Stimulated activated naive B cell treated with anti-CD40 and anti-IgM and Interleukin-4, amounts not matched to agents 10 μg/mL and 1 μg/mL and 100 μg/mL, for 72 hours (primary cell): ENCODE results near the gene KNDC1.
"Not testable (repeated sequence)": the region's sequence is repeated elsewhere in the genome, so short reads cannot be mapped to it uniquely, and the experiment has no call there.

Experiments
- ATAC-seq, 2 donors: fragments of 150-1000 bp; cut with Tn5 transposase; replicated peaks; 2 replicates each; pipeline ENCODE4 v1.10.0; 2021; ENCODE audit warnings: moderate library complexity in 1 of 2
- DNase-seq: peaks from one replicate; pipeline ENCODE4 v3.0.0; 2021
- H3K27ac Mint-ChIP-seq: one replicate; pipeline ENCODE4 v1.8.0; 2022; ENCODE audit warnings: mild to moderate bottlenecking, mixed read lengths
- H3K27me3 Mint-ChIP-seq, 2 donors: one replicate each; pipeline ENCODE4 v1.8.0; 2022; ENCODE audit warnings: mixed read lengths in 2 of 2
- H3K36me3 Mint-ChIP-seq, 2 donors: one replicate each; pipeline ENCODE4 v1.8.0; 2022; ENCODE audit warnings: mixed read lengths in 2 of 2, mild to moderate bottlenecking in 1 of 2
- H3K4me1 Mint-ChIP-seq, 2 donors: one replicate each; pipeline ENCODE4 v1.8.0; 2022; ENCODE audit warnings: mixed read lengths in 2 of 2, mild to moderate bottlenecking in 1 of 2
- H3K4me3 Mint-ChIP-seq, 2 donors: one replicate each; pipeline ENCODE4 v1.8.0; 2022; ENCODE audit warnings: mild to moderate bottlenecking in 2 of 2, mixed read lengths in 2 of 2, moderate library complexity in 1 of 2
- H3K9me3 Mint-ChIP-seq, 2 donors: one replicate each; pipeline ENCODE4 v1.8.0; 2022; ENCODE audit warnings: mixed read lengths in 2 of 2, mild to moderate bottlenecking in 1 of 2

Gene KNDC1

DNA sequence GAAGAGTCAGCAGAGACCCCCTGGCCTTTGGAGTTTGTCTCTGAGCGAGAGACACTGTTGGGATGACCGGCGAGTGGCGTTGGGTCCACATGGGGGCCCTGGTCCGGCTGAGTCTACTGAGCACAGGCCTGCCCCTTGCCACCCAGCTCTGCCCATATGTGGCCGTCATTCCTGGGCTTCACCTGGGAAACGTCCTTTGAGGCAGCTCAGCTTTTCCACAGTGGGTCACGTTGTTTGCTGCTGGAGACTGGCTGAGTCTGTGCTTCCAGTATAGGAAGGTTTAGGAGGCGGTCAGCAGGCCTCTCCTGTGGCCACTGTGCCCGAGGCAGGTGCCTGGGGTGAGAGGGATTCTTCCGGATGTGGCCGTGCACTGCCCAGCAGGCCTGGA lies 99.6 kb downstream of the KNDC1 start:
- DNase-seq, result no peak

DNA sequence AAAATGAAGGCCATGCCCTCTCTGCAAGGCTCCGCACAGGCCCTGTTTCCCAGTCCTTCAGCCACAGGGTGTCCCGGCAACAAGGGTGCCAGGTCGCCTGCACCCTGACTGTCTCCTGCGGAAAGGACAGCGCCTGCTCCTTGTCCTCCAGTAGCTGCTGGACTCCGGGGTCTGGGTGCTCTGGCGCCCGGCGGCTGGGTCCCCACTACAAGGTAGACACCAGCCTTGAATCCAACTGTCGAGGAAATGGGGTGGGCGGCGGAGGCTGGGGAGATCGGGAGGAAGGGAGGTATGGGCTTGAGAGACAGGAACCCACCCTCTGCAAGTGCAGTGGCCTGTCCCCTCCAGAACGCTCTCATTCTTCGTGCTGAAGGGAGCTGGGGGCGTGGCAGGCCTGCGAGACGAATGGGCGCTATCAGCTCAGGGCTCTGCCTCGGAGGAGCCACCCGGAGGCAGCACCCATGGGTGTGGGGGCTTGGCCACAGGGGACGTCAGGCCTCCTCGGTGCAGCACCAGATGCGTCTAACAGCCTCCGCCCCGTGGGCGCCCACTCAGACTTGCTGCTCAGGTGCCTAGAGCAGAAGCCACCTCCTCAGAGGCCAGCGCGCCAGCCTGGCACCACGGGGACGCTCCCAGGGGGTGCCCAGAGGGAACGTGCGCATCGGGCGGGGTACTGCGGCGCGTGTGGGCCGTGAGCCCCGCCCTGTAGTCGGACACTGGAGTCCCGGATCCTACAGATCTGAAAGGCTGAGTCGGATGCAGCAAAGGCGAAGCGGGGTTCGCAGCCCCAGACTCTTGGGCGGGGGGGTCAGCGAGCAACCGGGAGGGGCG lies 101.1 kb downstream of the KNDC1 start:
- Mint-ChIP-seq H3K27ac (peak overlapping the region; percentile 97), H3K4me1 (peaks cover 46 to 70% of the 10 kb centered on the region in 2 donors), H3K36me3 (peaks cover 6 to 13% of the 10 kb centered on the region in 2 donors), H3K4me3 (peak overlapping the region; percentile 88 to 91), H3K9me3 (no peaks in the 10 kb centered on the region), H3K27me3 (no peaks in the 10 kb centered on the region)
- ATAC-seq, result peak; percentile 78 to 80
- DNase-seq, result peak; percentile 86

More for the DNA sequence above, 99.6 kb downstream of the KNDC1 start:
- Mint-ChIP-seq H3K4me1 (peaks cover 40 to 61% of the 10 kb centered on the region in 2 donors), H3K27ac (no peak overlapping the region), H3K27me3 (no peaks in the 10 kb centered on the region), H3K9me3 (no peaks in the 10 kb centered on the region), H3K36me3 (peaks cover 3 to 4% of the 10 kb centered on the region in 2 donors), H3K4me3 (peak overlapping the region in 1 of 2 donors; percentile 8)
- no peak for ATAC-seq

GRCh38 chr10:133261726-133262325 lies 101.8 kb downstream of the KNDC1 start:
- peak overlapping the region; percentile 88 to 91 for H3K4me3 Mint-ChIP-seq
- no peaks in the 10 kb centered on the region for H3K9me3 Mint-ChIP-seq
- peak; percentile 71 for DNase-seq
- H3K36me3 Mint-ChIP-seq, result peaks cover 6 to 13% of the 10 kb centered on the region in 2 donors
- H3K27ac Mint-ChIP-seq, result peak overlapping the region; percentile 97
- H3K4me1 Mint-ChIP-seq, result peaks cover 46 to 70% of the 10 kb centered on the region in 2 donors
- peak; percentile 53 to 67 for ATAC-seq
- no peaks in the 10 kb centered on the region for H3K27me3 Mint-ChIP-seq

DNA sequence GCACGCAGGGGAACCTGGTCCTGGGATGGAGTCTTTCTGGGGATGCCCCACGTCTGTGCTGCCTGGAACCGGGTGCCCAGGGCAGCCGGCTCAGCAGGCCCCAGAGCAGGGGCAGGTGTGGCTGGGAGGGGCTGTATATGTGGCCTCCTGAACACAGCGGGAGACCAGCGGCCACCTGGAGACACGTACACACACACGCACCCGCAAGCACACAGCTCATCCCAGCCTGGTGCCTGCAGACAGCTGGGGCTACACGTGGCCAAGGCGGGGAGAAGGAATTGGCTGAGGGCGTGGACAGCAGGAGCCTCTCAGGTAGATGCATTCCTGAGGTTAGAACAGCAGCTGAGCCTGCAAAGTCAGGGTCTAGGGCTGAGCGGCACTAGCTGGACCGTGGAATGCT lies 102.7 kb downstream of the KNDC1 start:
- Mint-ChIP-seq H3K36me3 (peaks cover 7 to 13% of the 10 kb centered on the region in 2 donors), H3K4me3 (peak overlapping the region in 1 of 2 donors; percentile 14), H3K4me1 (peaks cover 41 to 65% of the 10 kb centered on the region in 2 donors), H3K9me3 (no peaks in the 10 kb centered on the region), H3K27ac (no peak overlapping the region), H3K27me3 (no peaks in the 10 kb centered on the region)
- no peak for ATAC-seq
- DNase-seq, result no peak

DNA sequence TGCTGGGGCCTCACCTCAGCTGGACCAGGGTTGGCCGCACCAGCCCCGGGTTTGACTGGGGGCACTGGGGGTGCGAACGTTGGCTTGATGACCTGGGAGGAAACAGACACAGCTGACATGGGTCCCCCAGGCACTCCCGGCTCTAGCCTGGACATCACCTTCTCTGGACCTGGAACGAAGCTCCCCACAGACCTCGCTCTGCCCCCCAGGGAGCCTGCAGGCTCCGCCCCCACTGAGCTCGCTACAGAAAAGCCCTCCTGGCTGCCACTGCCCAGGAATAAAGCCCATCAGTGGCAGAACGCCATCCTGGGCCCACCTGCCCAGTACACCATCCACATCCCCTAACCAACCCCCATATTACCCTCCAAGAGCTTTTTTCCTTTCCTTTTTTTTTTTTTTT lies 103.7 kb downstream of the KNDC1 start:
- DNase-seq (no peak), ATAC-seq (no peak)
- no peaks in the 10 kb centered on the region for H3K27me3 Mint-ChIP-seq
- no peaks in the 10 kb centered on the region for H3K9me3 Mint-ChIP-seq
- peaks cover 34 to 56% of the 10 kb centered on the region in 2 donors for H3K4me1 Mint-ChIP-seq
- peaks cover 11 to 13% of the 10 kb centered on the region in 2 donors for H3K36me3 Mint-ChIP-seq
- no peak overlapping the region for H3K27ac Mint-ChIP-seq
- H3K4me3 Mint-ChIP-seq, result no peak overlapping the region

DNA sequence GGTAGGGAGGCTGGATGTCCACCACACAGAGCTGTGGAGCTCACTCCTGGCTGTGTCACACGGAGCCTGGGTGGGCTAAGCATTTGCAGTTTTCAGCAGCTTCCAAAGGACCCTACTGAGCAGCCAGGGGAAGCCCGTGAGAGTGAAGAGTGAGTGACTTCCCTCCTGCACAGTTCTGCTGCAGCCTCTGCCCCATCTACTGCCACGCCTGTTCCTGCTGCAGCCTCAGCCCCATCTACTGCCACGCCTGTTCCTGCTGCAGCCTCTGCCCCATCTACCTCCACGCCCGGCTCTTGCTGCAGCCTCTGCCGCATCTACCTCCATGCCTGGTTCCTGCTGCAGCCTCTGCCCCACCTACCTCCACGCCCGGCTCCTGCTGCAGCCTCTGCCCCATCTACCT lies 104.4 kb downstream of the KNDC1 start:
- Mint-ChIP-seq H3K27ac (peak overlapping the region; percentile 87), H3K9me3 (no peaks in the 10 kb centered on the region), H3K4me3 (no peak overlapping the region), H3K4me1 (peaks cover 29 to 48% of the 10 kb centered on the region in 2 donors), H3K27me3 (no peaks in the 10 kb centered on the region), H3K36me3 (peaks cover 13 to 15% of the 10 kb centered on the region in 2 donors)
- DNase-seq, result no peak
- ATAC-seq, result no peak

DNA sequence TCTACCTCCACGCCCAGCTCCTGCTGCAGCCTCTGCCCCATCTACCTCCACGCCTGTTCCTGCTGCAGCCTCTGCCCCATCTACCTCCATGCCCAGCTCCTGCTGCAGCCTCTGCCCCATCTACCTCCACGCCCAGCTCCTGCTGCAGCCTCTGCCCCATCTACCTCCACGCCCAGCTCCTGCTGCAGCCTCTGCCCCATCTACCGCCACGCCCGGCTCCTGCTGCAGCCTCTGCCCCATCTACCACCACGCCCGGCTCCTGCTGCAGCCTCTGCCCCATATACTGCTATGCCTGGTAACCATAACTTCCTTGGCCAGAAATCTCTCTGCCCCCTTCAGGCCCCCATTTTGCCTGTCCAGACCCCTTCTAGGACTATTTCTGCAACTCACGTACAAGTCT lies 105.0 kb downstream of the KNDC1 start:
- not testable (repeated sequence) for H3K4me3 Mint-ChIP-seq, DNase-seq, H3K9me3 Mint-ChIP-seq, H3K27me3 Mint-ChIP-seq, ATAC-seq
- Mint-ChIP-seq H3K4me1 (peaks cover 25 to 42% of the 10 kb centered on the region in 2 donors), H3K36me3 (peaks cover 14 to 15% of the 10 kb centered on the region in 2 donors), H3K27ac (peak overlapping the region; percentile 62)

DNA sequence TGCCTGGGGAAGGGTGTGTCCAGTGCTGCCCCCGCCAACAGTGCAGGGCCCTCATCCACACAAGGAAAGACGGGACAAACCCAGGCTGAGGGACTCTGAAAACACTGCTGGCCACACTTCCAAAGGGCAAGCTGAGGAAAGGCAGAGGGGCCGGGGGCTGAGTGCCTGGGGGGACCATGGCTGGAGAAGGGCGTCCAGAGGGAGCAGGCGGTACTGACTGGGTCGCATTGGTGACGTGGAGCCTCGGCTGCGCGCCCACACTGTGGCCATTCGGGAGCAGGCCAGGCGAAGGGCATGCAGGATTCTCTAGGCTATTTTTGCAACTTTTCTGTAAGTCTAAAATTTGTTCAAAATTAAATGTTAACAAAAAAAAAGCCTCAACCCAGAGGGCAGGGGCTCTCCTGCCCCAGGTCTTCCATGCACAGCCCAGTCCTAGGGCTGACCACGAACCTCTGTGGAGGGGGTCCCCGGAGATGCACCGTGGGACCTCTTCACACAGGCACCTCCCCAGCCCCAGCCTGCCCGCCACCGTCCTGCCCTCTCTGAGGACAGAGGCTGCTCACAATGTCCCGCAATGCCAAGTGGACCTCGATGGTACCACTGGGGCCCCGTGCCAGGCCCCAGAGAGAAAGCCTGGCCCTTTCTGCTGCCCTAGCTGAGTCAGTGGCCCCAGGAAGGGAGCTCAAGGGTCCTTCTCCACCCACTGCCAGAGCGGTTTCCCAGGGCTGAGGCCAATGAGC lies 106.2 kb downstream of the KNDC1 start:
- Mint-ChIP-seq H3K27me3 (no peaks in the 10 kb centered on the region), H3K4me1 (peaks cover 15 to 31% of the 10 kb centered on the region in 2 donors), H3K27ac (no peak overlapping the region), H3K36me3 (peaks cover 18% of the 10 kb centered on the region in 2 donors), H3K4me3 (no peak overlapping the region), H3K9me3 (no peaks in the 10 kb centered on the region)
- ATAC-seq (no peak), DNase-seq (no peak)

DNA sequence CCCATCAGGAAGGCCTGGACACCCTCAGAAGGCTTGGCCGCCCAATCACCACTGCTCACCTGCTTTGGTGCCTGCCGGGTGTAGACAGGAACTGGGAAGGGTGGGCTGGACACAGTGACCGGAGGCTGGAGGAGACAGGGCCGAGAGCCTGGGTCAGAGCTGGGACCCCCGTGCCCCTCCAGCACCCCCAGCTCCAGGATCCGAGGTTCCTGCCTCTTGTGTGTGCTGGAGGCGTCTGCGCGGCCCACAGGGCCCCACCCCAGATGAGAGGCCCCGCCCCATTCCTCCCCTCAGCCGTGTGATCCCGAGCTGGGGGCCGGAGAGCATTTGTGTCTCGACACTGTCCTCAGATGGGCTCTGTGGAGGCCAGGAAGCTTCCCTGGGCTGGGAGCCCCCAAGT lies 107.3 kb downstream of the KNDC1 start:
- H3K36me3 Mint-ChIP-seq, result peaks cover 24 to 26% of the 10 kb centered on the region in 2 donors
- no peaks in the 10 kb centered on the region for H3K9me3 Mint-ChIP-seq
- no peaks in the 10 kb centered on the region for H3K27me3 Mint-ChIP-seq
- no peak overlapping the region for H3K27ac Mint-ChIP-seq
- H3K4me3 Mint-ChIP-seq, result no peak overlapping the region
- ATAC-seq (no peak), DNase-seq (no peak)
- peaks cover 14 to 36% of the 10 kb centered on the region in 2 donors for H3K4me1 Mint-ChIP-seq

DNA sequence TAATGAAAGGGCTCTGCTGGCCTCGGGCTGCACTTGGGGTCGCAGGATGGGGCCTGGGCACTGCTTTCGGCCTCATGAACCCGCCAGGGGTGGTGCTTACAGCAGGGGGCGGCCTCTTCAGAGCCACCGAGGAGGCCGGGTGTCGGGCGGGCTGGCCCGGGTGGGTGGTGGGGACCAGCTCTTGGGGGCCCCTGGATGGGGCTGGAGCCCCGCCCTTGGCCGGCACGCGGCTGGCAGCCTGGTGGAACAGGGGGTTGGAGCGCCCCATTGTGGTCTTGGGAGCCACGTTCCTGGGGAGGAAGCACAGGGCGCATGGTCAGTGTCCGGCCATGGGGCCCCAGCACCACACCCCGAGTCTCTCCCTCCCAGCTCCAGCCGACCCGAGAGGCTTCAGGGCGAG lies 107.8 kb downstream of the KNDC1 start:
- DNase-seq, result no peak
- no peaks in the 10 kb centered on the region for H3K9me3 Mint-ChIP-seq
- H3K27me3 Mint-ChIP-seq, result no peaks in the 10 kb centered on the region
- ATAC-seq, result no peak
- no peak overlapping the region for H3K4me3 Mint-ChIP-seq
- H3K4me1 Mint-ChIP-seq, result peaks cover 14 to 32% of the 10 kb centered on the region in 2 donors
- no peak overlapping the region for H3K27ac Mint-ChIP-seq
- H3K36me3 Mint-ChIP-seq, result peaks cover 27 to 29% of the 10 kb centered on the region in 2 donors

DNA sequence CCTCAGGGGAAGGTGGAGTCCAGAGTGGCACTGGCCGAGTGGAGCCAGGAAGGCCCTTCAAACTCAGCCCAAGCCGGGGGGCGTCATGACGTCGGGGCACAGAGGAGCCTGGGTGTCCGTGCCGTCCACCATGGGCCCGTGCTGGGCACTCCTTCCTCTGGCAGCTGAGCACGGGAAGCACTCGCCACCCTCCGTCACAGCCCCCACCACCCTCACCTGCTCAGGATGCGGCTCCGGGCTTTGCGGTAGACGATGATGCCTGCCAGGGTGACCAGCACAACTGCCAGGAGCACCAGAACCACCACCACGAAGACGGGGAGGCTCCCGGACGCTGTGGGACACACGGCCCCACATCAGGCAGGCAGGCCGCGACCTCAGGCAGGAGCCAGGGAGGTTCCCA lies 108.5 kb downstream of the KNDC1 start:
- no peaks in the 10 kb centered on the region for H3K27me3 Mint-ChIP-seq
- peak overlapping the region; percentile 42 for H3K27ac Mint-ChIP-seq
- H3K4me1 Mint-ChIP-seq, result peaks cover 14 to 28% of the 10 kb centered on the region in 2 donors
- ATAC-seq (no peak), DNase-seq (no peak)
- no peaks in the 10 kb centered on the region for H3K9me3 Mint-ChIP-seq
- H3K36me3 Mint-ChIP-seq, result peaks cover 27 to 29% of the 10 kb centered on the region in 2 donors
- H3K4me3 Mint-ChIP-seq, result no peak overlapping the region

GRCh38 chr10:133269367-133269766 lies 109.3 kb downstream of the KNDC1 start:
- no peak for ATAC-seq
- H3K4me1 Mint-ChIP-seq, result peaks cover 10 to 20% of the 10 kb centered on the region in 2 donors
- H3K27ac Mint-ChIP-seq, result no peak overlapping the region
- no peaks in the 10 kb centered on the region for H3K27me3 Mint-ChIP-seq
- H3K36me3 Mint-ChIP-seq, result peaks cover 24 to 26% of the 10 kb centered on the region in 2 donors
- H3K4me3 Mint-ChIP-seq, result no peak overlapping the region
- no peaks in the 10 kb centered on the region for H3K9me3 Mint-ChIP-seq
- DNase-seq, result no peak

GRCh38 chr10:133270204-133270603 lies 110.2 kb downstream of the KNDC1 start:
- Mint-ChIP-seq H3K4me3 (no peak overlapping the region), H3K36me3 (peaks cover 24% of the 10 kb centered on the region in 2 donors), H3K4me1 (peaks cover 9 to 19% of the 10 kb centered on the region in 2 donors), H3K9me3 (no peaks in the 10 kb centered on the region), H3K27ac (no peak overlapping the region), H3K27me3 (no peaks in the 10 kb centered on the region)
- ATAC-seq (no peak), DNase-seq (no peak)

DNA sequence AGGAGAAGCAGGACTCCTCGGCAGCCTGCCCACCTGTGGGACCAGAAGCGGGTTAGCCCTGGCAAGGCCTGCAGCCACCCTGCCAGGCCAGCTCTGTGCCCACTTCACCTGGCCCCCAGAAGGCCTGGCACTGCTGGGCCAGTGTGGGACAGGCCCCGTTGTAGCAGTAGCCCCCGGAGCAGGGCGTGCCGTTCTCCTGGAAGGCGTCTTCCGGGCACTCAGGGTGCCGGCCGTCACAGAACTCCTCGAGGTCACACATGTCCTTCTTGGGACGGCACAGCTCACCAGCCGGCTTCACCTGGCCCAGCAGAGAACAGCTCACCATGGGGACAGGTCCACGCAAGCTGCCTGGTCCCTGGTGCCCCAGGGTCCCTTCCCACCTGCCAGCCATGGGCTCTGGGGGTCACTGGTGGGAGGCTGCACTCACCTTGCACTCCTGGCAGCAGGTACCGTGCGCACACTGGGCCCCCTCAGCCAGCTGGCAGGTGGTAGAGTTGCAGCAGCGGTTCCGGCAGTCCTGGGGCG lies 110.8 kb downstream of the KNDC1 start:
- no peak for DNase-seq
- no peaks in the 10 kb centered on the region for H3K27me3 Mint-ChIP-seq
- H3K4me3 Mint-ChIP-seq, result no peak overlapping the region
- peaks cover 10 to 22% of the 10 kb centered on the region in 2 donors for H3K4me1 Mint-ChIP-seq
- ATAC-seq, result no peak
- H3K9me3 Mint-ChIP-seq, result no peaks in the 10 kb centered on the region
- H3K27ac Mint-ChIP-seq, result no peak overlapping the region
- peaks cover 18 to 24% of the 10 kb centered on the region in 2 donors for H3K36me3 Mint-ChIP-seq
